ENCODE measurements around the gene GK2. TPM values are rescaled to one million over a fixed set of nuclear protein-coding genes. Genes with fewer than 3 reads are reported as not detected.

Gene GK2
- total RNA-seq: not detected

DNA sequence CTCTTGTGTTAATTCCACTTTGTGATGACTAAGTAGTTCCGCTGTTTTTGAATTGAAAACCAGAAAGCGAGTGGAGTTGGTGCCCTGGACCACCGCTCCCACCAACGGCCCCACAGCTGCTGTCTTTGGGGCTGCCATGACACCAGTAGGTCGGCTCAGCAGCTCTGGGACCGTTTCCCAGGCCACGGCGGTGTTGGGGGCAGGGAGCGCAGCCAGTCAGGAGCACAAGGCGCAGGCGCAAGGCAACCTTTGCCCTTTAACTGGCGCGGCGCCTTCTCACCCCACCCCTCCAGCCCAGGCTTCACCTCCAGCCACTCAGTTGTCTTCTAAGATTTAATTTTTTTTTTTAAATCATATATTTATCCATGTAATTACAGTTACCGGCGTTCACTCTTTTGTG lies at the start of gene GK2:
TSS of gene GK2 (minus strand) at position 166 of the 400 bp plus-strand sequence. CDS start at position 138, 28 bp downstream.
- CTCF ChIA-PET: no interaction called here
- POLR2A ChIA-PET: no interaction called here

DNA sequence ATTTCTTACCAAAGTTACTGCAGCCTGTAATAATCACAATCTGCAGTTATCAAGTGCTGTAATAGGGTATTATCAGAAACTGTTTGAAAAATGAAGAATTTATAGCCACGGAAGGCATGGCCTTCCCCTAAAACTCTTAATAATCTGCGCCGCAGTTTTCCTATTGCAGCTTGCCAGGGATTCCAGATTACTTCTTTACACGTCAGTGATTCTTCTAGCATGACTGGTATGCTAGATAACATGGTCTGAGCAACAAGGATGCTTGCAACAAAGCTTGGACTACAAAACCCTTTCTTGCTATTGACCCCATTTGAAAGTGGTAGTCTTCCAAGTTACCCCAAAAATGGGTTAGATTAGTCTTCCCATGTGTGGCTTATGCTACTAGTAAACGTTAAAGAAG lies 47.2 kb upstream of the GK2 start:
- POLR2A ChIA-PET: no interaction called here
- CTCF ChIA-PET: no interaction called here

DNA sequence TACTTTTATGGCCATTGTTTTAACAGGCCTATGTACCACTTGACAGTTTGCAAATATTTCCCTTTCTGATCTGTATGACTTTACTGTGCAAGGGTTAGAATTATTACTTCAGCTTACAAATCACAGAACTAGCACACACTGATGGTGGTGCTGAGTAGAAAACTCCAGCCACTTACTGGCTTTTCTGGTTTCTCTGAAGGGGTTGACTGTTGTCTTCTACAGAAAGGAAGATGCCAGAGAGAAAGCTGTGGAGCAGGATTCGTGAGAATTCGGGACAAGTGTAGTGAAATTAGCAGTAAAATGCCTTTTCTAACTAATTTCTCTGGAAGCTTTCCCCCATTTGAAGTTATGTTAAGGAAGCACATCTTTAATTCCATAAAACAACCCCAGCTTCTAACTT lies 46.6 kb upstream of the GK2 start:
- POLR2A ChIA-PET: no interaction called here
- CTCF ChIA-PET: no interaction called here

DNA sequence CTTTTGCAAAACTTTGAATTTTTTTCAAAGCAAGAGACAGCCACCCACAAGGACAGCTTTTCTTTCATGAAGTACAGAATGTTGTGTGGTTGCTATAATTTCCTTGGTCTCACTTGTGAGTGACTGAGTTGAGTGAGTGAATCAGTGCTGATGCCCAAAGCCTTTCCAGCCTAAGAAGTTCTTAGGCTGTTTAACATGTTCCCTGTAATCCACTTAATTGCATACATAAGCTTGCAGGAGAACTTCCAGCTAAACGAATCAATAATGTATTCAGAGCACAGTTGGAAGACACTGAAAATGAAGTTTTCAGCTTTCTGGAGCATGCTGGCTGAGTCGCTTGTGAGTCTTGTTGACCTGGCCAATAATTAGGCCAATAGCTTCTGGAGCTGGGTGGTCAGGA lies 42.0 kb upstream of the GK2 start:
- ChIA-PET CTCF (no interaction called here), POLR2A (no interaction called here)

DNA sequence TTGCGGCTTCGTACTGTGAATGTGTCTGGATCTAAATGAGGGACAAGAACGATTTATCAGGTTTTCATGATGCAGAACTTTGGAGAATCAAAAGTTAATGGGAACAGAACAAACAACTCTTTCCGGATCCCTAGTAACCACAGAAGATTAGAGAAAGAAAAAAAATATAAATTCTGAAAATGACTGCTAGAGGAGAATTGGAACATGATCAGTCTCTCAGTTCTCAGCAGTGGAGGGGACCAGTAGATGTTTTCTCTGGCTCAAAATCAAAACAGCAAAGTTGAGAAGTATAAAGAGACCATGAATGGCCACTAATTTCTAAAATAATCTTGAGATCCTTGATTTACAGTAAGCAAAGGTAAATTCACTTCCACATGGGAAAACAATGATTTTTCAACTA lies 38.1 kb upstream of the GK2 start:
- POLR2A ChIA-PET: no interaction called here
- CTCF ChIA-PET: no interaction called here

DNA sequence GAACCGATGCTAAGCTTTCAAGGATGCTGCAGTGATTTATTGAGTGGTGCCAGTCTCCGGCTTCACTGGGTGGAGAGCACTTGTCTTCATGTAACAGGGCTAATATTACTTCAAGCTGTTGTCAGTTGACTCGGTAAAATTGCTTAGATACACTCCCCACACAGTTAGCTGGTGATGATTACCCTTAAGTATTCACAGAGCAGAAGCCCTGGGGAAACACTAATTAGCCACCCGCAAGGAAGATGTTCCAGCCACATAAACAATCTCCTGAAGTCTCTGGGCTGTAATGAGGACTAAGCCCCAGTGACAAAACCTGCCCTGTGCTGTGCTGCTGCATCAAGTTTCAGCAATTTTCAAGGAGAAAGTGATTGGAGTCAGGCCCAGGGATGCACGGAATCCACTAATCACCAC lies 37.3 kb upstream of the GK2 start:
- POLR2A ChIA-PET: no interaction called here
- CTCF ChIA-PET: no interaction called here

DNA sequence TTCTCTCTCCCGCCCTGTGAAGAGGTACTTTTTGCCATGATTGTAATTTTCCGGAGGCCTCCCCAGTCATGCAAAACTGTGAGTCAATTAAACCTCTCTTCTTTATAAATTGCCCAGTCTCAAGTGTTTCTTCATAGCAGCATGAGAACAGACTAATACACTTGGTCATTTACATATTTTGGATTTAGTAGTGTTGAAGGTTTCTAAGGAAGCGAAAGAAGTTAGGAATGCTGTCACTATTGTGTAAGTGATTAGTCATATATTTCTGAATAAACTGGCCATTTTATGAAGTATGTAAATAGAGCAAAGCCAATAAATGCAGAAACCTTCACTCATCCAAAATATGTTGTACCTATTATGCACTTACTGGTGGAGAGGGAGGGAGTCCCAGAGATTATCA lies 34.4 kb upstream of the GK2 start:
- ChIA-PET CTCF (no interaction called here), POLR2A (no interaction called here)

DNA sequence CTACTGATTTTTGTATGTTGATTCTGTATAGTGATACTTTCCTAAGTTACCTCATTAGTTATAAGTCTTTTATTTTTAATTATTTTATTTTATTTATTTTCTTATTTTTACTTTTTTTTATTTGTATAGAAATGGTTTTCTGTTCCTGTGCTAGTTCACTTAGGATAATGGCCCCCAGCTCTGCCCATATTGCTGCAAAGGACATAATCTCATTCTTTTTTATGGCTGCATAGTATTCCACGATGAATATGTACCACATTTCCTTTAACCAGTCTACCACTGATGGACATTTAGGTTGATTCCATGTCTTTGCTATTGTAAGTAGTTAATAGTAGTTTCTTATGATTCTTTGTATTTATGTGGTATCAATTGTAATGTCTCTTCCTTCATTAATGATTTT lies 31.5 kb upstream of the GK2 start:
- POLR2A ChIA-PET: no interaction called here
- CTCF ChIA-PET: no interaction called here

DNA sequence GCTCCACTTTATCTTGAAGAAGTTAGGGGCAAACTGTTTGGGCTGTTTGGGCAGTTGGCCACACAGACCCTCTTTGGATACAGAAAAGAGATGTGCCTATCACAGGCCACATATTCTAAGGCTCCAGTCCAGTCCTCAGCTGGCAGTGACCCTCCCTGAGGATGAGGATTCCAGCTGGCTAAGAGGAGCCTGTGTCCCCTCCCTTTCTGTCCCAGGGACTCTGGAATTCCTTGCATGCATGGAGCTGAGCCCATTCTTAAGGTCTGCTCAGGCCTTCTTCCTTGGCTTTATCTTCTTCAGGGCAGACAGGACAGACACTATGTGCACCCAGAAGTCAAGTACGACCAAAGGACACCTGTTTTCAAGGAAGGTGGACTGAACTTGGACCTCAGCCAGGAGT lies 23.8 kb upstream of the GK2 start:
- ChIA-PET CTCF (no interaction called here), POLR2A (no interaction called here)

DNA sequence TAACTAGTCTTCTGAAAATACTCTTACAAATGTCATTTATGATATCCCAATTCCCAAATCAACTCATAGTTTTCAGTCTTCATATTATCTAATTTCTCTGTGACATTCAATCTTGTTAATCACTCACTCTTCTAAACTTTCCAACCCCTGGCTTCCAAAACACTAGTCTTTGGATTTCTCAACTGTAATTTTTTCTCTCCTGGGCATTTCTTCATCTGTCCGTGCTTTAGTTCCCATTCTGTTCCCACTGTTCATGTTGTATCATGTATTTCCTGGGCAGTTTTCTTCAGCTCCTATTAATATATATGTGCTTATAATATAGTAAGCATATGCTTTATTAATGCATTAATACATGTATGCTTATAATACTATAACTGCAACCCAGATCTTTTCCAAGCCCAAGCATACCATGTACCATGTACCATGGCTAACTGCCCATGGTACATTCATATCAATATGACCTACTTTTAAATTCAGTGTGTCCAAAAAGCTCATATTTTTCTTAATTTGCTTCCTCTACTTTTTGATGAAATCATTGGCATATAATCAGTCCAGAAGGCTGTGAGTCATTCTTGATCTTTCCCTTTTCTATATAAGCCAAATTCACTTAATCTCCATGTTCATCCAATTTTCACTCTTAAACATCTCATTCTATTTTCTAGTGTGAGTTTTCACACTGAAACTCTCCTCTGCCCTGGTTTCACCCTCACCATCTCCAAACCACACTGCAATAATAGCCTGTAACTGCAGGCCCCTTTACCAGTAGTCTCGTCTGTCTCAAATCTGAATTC lies 21.3 kb upstream of the GK2 start:
- ChIA-PET CTCF (no interaction called here), POLR2A (no interaction called here)

DNA sequence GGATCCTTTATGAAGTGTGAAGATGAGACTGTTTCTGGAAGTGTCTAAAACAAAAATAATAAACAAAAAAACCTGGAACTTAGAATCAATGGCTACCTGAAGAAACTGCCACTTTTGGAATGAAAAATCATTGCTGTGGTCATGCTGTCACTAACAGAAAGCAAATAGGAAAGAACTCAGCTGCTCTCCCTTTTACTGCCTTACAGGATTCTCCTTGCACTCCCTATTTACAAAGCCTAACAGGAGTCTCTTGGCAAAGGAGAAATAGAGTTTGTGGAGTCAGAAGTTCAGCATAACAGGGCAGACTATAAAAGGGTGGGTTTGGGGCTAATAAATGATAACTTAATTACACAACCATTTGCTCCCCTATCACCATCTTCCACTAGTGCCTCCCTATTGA lies 19.0 kb upstream of the GK2 start:
- POLR2A ChIA-PET: no interaction called here
- CTCF ChIA-PET: no interaction called here

DNA sequence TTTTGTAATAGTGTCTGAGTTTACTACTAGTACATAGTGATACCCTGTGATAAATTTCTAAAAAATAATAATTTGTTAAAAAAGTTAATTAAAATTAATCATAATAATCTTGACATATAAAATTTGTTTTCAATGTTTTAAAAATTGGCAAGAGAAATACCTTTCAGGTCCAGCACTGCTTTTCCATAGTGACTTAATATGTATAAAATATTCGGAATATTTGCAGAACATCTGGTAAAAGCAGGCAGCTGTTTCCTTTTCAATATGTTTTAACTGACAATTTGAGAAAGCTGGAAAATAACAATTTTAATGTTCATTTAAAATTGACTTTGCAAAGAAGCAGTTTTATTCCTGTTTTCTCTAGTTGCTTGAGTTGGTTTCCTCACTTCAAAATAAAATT lies 17.6 kb upstream of the GK2 start:
- ChIA-PET CTCF (no interaction called here), POLR2A (no interaction called here)

DNA sequence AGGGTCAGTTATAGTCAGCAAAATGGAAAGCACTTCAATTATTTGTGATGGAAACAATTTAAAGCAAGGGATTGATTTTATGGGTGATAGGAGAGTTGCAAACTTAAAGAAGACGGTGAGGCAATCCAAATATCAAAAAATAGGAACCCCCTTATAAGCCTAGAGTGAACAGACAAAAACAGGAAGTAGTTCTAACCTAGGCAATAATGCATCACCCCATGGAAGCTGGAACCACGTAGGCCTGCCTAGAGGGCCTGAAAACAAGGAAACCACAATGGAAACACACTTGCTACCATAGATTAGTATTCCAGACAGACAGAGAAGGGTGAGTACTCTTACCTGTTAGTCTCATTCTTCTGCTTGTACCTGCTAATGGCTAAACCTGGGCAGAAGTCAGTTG lies 13.5 kb upstream of the GK2 start:
- POLR2A ChIA-PET: no interaction called here
- CTCF ChIA-PET: no interaction called here

DNA sequence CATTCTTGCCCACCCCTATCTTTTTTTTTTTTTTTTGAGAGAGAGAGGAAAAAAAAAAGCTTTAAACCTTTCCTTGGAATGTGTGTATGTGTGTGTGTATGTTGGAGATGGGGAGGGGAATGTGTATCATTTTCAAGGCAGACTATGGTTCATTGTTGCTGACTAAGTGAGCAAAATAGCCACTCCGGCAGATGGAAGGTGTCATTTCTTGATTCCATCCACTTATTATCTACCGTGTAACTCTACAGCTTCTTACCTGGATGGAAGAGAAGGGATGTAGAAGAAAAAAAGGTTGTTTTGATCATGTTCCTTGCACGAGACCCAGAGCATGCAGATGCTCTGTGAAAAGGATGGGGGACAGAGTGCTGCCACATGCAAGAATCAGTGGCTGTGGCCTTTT lies 5.9 kb upstream of the GK2 start:
- POLR2A ChIA-PET: no interaction called here
- CTCF ChIA-PET: no interaction called here

DNA sequence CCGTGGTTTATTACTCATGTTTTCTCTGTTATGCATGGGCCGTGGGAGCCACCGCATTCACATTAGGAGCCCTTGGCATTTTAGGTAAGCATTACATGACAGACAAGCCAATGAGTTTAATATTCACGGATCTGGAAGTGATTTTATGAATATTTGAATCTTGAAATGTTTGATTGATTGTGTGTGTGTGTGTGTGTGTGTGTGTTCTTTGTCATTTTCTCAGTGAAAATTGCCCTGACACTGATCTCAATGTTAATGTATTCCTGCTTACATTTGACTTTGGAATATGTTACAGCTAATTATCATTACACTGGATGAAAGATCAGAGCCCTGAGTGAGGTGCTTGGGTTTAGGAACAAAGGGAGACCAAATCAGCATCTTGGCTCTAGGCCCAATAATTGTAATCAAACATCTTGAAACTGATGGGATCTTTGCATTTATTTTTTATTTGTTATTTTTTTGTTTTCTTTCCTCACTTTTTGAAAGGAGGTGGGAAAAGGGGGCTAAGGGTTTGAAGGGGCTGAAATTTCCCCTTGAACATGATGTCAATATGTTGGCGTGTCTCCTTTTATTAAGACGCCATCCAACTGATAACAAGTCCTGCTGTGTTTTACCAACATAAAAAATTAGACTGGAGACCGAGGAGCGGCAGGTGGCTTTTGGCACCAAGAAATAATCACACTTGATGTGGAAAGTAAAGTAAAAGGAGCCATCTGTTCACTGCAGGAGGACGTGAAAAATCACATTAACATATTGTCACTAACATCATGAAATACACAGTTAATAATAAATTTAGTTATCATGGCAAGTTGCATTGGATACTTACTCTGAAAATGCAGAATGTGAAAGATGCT lies 5.2 kb upstream of the GK2 start:
- ChIA-PET POLR2A (no interaction called here), CTCF (no interaction called here)

DNA sequence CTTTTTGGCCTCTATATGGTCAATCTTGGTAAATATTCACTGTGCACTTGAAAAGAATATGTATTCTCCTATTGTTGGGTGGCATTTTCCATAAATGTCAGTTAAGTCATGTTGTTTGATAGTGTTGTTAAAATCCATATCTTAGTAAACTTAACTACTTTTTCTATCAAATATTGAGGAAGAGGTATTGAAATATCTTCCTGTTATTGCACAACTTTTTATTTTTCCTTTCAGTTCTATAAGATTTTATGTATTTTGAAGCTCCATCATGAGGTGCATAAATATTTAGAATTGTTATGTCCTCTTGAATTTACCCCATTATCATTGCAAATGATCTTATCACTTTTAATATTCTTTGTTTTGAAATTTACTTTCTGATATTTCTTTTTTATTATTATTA lies 3.4 kb downstream of the GK2 start:
- ChIA-PET POLR2A (no interaction called here), CTCF (no interaction called here)

DNA sequence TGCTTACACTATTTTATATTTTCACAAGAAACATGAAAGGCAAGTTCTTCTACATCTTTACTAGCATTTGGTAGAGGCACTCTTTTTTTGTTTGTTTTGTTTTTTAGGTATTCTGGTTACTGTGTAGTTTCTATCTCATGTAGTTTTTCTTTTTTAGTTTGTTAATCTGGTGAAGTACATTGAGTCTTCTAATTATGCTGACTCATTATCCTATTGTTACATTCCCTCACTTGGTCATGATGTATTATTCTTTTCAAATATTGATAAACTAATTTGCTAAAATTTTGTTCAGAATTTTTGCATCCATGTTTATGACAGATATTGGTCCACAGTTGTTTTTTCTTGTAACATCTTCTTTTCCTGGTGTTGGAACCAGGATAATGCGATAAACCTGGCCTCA lies 4.7 kb downstream of the GK2 start:
- ChIA-PET CTCF (no interaction called here), POLR2A (no interaction called here)

DNA sequence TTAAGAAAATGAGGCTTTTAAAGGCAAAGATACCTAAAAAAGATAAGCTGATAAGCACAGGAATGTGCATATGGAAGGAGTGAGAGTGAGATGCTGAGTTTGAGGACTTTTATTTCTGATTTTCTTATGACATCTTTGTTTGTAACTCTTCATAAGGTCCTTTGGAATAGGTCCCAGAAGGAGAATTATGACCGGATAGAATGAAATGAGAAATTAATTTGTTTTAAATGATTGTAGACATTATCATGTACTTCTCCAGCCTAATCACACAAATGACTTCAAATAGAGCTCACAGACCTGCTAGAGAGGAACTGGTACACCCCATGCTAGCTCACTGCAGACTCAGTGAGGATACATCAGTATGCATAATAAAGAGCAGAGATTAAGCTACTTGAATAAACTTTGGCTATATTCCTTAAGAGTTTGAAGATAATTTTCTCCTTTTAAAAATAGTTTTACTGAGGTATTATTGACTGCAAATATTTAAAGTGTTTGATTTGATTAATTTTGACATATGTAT lies 5.6 kb downstream of the GK2 start:
- POLR2A ChIA-PET: no interaction called here

DNA sequence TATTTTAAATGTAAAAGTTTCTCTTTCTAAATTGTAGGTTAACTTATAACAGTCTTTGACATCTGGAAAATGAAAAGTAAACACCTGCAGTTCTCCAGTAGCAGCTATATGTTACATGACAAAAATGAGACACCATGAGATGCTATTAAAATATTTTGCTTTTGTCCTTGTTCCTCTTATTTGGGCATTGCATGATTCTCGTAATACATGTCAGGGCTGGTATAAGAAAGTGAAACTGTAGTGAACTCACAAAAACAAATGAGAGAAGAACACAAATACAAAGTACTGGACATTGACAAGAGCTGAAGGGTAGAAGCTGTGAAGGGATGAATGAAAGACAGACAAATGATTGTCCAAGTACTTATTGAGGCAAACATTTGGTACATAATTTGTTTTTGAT lies 9.0 kb downstream of the GK2 start:
- ChIA-PET POLR2A (no interaction called here), CTCF (no interaction called here)

More for the DNA sequence above, 5.6 kb downstream of the GK2 start:
- CTCF ChIA-PET: no interaction called here

DNA sequence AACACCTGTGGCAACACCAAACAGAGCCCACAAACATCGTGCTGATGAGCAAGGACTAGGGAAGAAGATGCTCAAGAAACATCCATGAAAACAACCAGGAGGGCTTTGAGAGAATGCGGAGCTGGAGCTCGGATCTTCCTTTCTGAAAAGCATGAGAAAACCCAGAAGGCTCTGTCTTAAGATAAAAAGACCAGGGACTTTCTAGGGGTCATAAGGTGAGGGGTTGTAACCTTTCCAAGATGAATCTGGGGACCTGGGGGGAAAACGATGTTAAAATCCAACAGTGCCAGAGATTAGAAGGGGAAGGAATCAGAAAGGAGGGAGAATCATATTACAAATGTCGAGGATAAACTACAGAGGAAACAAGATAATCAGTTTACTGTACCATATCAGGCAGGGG lies 10.1 kb downstream of the GK2 start:
- ChIA-PET CTCF (no interaction called here), POLR2A (no interaction called here)

DNA sequence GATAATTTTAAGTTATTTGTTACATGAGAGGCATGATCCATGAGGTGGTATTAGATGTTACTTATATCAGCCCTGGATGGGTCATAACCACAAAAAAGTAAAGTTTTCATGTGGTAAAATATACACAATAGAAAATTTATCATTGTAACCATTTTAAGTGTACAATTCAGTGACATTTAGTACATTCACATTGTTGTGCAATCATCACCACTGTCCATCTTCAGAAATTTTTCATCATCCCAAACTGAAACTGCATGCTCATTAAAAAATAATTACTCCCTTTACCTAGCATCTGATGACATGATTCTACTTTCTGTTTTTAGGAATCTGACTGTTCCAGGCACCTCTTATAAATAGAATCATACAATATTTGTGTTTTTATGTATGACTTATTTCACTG lies 11.2 kb downstream of the GK2 start:
- ChIA-PET POLR2A (no interaction called here), CTCF (no interaction called here)

DNA sequence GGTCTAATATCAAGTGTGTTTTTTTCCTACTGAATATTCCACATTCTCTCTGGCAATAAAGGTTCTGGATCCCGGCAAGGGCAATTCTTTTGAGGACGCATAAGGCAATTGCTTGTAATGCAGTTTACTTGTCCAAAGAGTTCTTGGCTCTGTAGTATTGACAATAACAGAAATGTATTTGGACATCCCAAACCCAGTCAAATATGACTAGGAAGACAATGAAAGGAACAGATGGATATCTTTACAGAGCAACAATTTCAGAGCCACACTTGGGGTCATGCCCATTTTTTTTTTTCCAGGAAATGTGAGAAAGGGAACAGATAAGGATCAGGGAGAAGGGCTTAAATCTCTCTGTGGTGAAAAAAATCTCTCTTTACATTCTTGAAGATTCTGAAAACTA lies 12.2 kb downstream of the GK2 start:
- ChIA-PET CTCF (no interaction called here), POLR2A (no interaction called here)

Measured in activated CD8-positive, alpha-beta memory T cell treated with anti-CD3 and anti-CD28 coated beads for 36 hours (primary cell).